Measurements from ENCODE around the gene PTPRN2. TPM values are rescaled to one million over a fixed set of nuclear protein-coding genes. Genes with fewer than 3 reads are reported as not detected.
A peak's percentile ranks its signal among the peaks of the same experiment; 100 is the strongest.

PTPRN2 gene
- total and polyA plus RNA-seq, 2 of the 8 experiments (the other 6 are each of a cell fraction or from before 2014, with no cell fraction given): 2.6 to 4.5 TPM

GRCh38 chr7:157986051-157986450, 601.6 kb downstream of the PTPRN2 start:
- CTCF ChIA-PET (ENCODE audit: partially characterized antibody): interaction anchor here (0.8 to 2.2 kb wide), 2 partner anchors 10 kb away, joined by 3 to 6 read pairs; no protein-coding TSS in a partner anchor
- H3K4me1 ChIP-seq (replicated peaks in 1 of 4; ENCODE audit: control insufficient read depth in 3 of 4, insufficient read depth in 4 of 4, low read length in 3 of 4): peaks cover 0 to 11% (median 4%) of the 10 kb centered on the region in 4 experiments; a peak in 6 of 7 replicates

More at GRCh38 chr7:157986051-157986450, 601.6 kb downstream of the PTPRN2 start:
- Histone ChIP-seq H3K9ac (replicated peaks in 1 of 4; ENCODE audit: extremely low read depth in 1 of 4, low read depth in 3 of 4, low read length in 3 of 4) (no peak overlapping the region), H3K14ac (ENCODE audit: insufficient read length) (no peak overlapping the region), H3K9me3 (ENCODE audit: insufficient read depth in 2 of 2, low read depth in 1 of 2, low read length in 1 of 2) (peaks cover 0 to 3% of the 10 kb centered on the region in 2 experiments; a peak in 1 of 4 replicates), H3K79me2 (ENCODE audit: control insufficient read depth in 1 of 2, insufficient read depth in 2 of 2, low read length in 2 of 2) (no peaks in the 10 kb centered on the region), H3K4me3 (ENCODE audit: extremely low read depth in 1 of 4, insufficient read depth in 2 of 4, low read depth in 3 of 4, low read length in 4 of 4) (no peak overlapping the region), H3K4me2 (ENCODE audit: insufficient read depth in 1 of 2, low read depth in 2 of 2, low read length in 2 of 2) (no peak overlapping the region), H3K23me2 (ENCODE audit: low read depth, low read length) (no peaks in the 10 kb centered on the region), H2BK5ac (ENCODE audit: low read depth, low read length) (no peak overlapping the region), H3K4ac (replicated peaks; ENCODE audit: insufficient read length, low read depth, low read length) (no peak overlapping the region), H3K56ac (replicated peaks; ENCODE audit: insufficient read length, low read depth, low read length) (no peak overlapping the region), H3K36me3 (ENCODE audit: control insufficient read depth in 2 of 4, insufficient read depth in 4 of 4, low read length in 3 of 4) (no peaks in the 10 kb centered on the region), H2BK12ac (ENCODE audit: low read depth, low read length) (no peak overlapping the region), H2BK20ac (ENCODE audit: low read length) (no peak overlapping the region), H2BK15ac (ENCODE audit: low read length) (0 out of 2 replicates have a peak overlapping the region, but pooled peaks have one; percentile 49), H2AK5ac (ENCODE audit: low read depth, low read length) (no peak overlapping the region), H3K27ac (ENCODE audit: low read depth, low read length) (no peak overlapping the region), H3K18ac (ENCODE audit: extremely low read depth, low read length) (no peak overlapping the region), H2AFZ (ENCODE audit: low read length) (no peak overlapping the region), H2BK120ac (replicated peaks; ENCODE audit: low read depth, low read length) (no peak overlapping the region), H4K91ac (replicated peaks; ENCODE audit: insufficient read length, low read length) (no peak overlapping the region), H3K27me3 (replicated peaks in 1 of 4; ENCODE audit: control insufficient read depth in 3 of 4, extremely low read depth in 1 of 4, insufficient read depth in 3 of 4, low read length in 3 of 4) (no peaks in the 10 kb centered on the region; a peak in 2 of 7 replicates), H3K79me1 (ENCODE audit: low read depth, low read length) (no peaks in the 10 kb centered on the region), H4K5ac (ENCODE audit: insufficient read length, low read depth, low read length) (no peak overlapping the region), H4K20me1 (replicated peaks in 1 of 2; ENCODE audit: control insufficient read depth in 1 of 2, insufficient read depth in 2 of 2, low read length in 2 of 2) (no peaks in the 10 kb centered on the region), H3K23ac (ENCODE audit: insufficient read length) (no peak overlapping the region), H4K8ac (ENCODE audit: extremely low read depth, insufficient read depth, low read length) (no peak overlapping the region)
- 95% methylated on average over 12 of the region's 12 CpGs; no CpG with 5 or more reads in 1 of the 2 experiments for WGBS, 2 experiments (ENCODE audit: extremely low coverage in 1 of 2, insufficient coverage in 1 of 2, insufficient read length in 1 of 2, insufficient replicate concordance in 2 of 2, low coverage in 1 of 2, low lambda C conversion rate in 2 of 2, missing lambda C conversion rate in 1 of 2)
- FAIRE-seq (no peak), DNase-seq (ENCODE audit: low read depth in 1 of 2, low spot score in 2 of 2) (no peak)
- POLR2A ChIA-PET (ENCODE audit: partially characterized antibody): no interaction called here
- TF ChIP-seq RXRA (IDR thresholded peaks at IDR 0.05; ENCODE audit: insufficient read depth, low read depth, low read length) (no peak), SUZ12 (IDR thresholded peaks at IDR 0.05; ENCODE audit: low read length) (no peak), JUN (IDR thresholded peaks at IDR 0.05; ENCODE audit: low read depth, low read length) (no peak), EGR1 (IDR thresholded peaks at IDR 0.05; ENCODE audit: borderline replicate concordance, low read depth, low read length) (no peak), POLR2AphosphoS5 (IDR thresholded peaks at IDR 0.05; ENCODE audit: low read depth, low read length) (no peak), SP2 (IDR thresholded peaks at IDR 0.05; ENCODE audit: low read length) (no peak), SRF (IDR thresholded peaks at IDR 0.05; ENCODE audit: low read depth, low read length) (no peak), EP300 (IDR thresholded peaks at IDR 0.05; ENCODE audit: borderline replicate concordance in 1 of 2, low read depth in 2 of 2, low read length in 2 of 2) (no peak), BCL11A (IDR thresholded peaks at IDR 0.05; ENCODE audit: low read depth in 2 of 2, low read length in 2 of 2) (no peak), EZH2 (IDR thresholded peaks at IDR 0.05; ENCODE audit: low read depth, low read length, severe bottlenecking) (no peak), TEAD4 (IDR thresholded peaks at IDR 0.05; ENCODE audit: low read depth, low read length) (no peak), MAFK (IDR thresholded peaks at IDR 0.05; ENCODE audit: low read depth, low read length) (no peak), KDM5A (IDR thresholded peaks at IDR 0.05; ENCODE audit: low read length) (no peak), TBP (IDR thresholded peaks at IDR 0.05; ENCODE audit: low read depth, low read length) (no peak)

Data from H1 (cell line).